HG03432 (cell line): ENCODE data around the gene MIOX.
"Not testable (repeated sequence)": the region's sequence is repeated elsewhere in the genome, so short reads cannot be mapped to it uniquely, and the experiment has no call there.

Experiments used
- ATAC-seq: cut with Tn5 transposase; IDR thresholded peaks from one replicate; pipeline ENCODE4 v1.9.1; 2021; ENCODE audit warnings: mild to moderate bottlenecking, moderate library complexity; ENCODE audit not compliant: unreplicated experiment

MIOX gene

GRCh38 chr22:50528682-50529415 lies 42.2 kb downstream of the MIOX start:
- no peak for ATAC-seq

- no peak for ATAC-seq
Observed at GRCh38 chr22:50529416-50529896, 42.8 kb downstream of the MIOX start.

GRCh38 chr22:50529897-50530579 lies 43.4 kb downstream of the MIOX start, which contains the start of gene TYMP:
TYMP (minus strand) TSS chr22:50530012; CDS start chr22:50529709, 303 bp downstream.
- ATAC-seq: peak; percentile 15

- no peak for ATAC-seq
Observed at GRCh38 chr22:50530580-50530876, 43.9 kb downstream of the MIOX start.

- no peak for ATAC-seq
Observed at GRCh38 chr22:50530877-50531545, 44.4 kb downstream of the MIOX start.

GRCh38 chr22:50531546-50531961 lies 44.9 kb downstream of the MIOX start:
- ATAC-seq: peak; percentile 25

- no peak for ATAC-seq
Observed at GRCh38 chr22:50531962-50532674, 45.5 kb downstream of the MIOX start.

GRCh38 chr22:50532824-50533796 lies 46.5 kb downstream of the MIOX start:
- ATAC-seq: no peak

GRCh38 chr22:50533856-50534711 lies 47.4 kb downstream of the MIOX start:
- not testable (repeated sequence) for ATAC-seq

GRCh38 chr22:50535113-50535512 lies 48.5 kb downstream of the MIOX start:
- no peak for ATAC-seq

- no peak for ATAC-seq
Observed at GRCh38 chr22:50536226-50536625, 49.6 kb downstream of the MIOX start.

- ATAC-seq: no peak
Observed at GRCh38 chr22:50537765-50538164, 51.1 kb downstream of the MIOX start.
